Measurements from ENCODE around the gene P4HA3.

Gene P4HA3

GRCh38 chr11:74269161-74269811, 42.2 kb downstream of the P4HA3 start:
- TF ChIP-seq CTCF (IDR thresholded peaks at IDR 0.05; ENCODE audit: low read depth, low read length), result no peak
- no peak for TF ChIP-seq EZH2phosphoT487 (IDR thresholded peaks at IDR 0.05; ENCODE audit: low read depth)
- Histone ChIP-seq H2AFZ (ENCODE audit: low read depth, low read length) (no peak overlapping the region), H3K27me3 (ENCODE audit: low read depth, low read length) (peaks cover 44% of the 10 kb centered on the region), H3K4me2 (ENCODE audit: low read length) (no peak overlapping the region), H3K36me3 (replicated peaks; ENCODE audit: low read depth, low read length) (no peaks in the 10 kb centered on the region), H3K27ac (ENCODE audit: low read length) (no peak overlapping the region), H3K4me1 (ENCODE audit: low read length) (no peaks in the 10 kb centered on the region), H3K9me3 (ENCODE audit: insufficient read depth, low read length) (no peaks in the 10 kb centered on the region), H4K20me1 (ENCODE audit: insufficient read depth, low read length) (no peaks in the 10 kb centered on the region), H3K9ac (ENCODE audit: low read length) (no peak overlapping the region), H3K4me3 (ENCODE audit: low read length) (no peak overlapping the region), H3K79me2 (ENCODE audit: low read length) (no peaks in the 10 kb centered on the region)

- Histone ChIP-seq H2AFZ (ENCODE audit: low read depth, low read length) (no peak overlapping the region), H3K4me3 (ENCODE audit: low read length) (no peak overlapping the region)
Observed at GRCh38 chr11:74268456-74268855, 43.0 kb downstream of the P4HA3 start.

GRCh38 chr11:74267014-74267413, 44.4 kb downstream of the P4HA3 start:
- Histone ChIP-seq H2AFZ (ENCODE audit: low read depth, low read length) (no peak overlapping the region), H3K9ac (ENCODE audit: low read length) (no peak overlapping the region), H3K79me2 (ENCODE audit: low read length) (no peaks in the 10 kb centered on the region), H3K4me1 (ENCODE audit: low read length) (no peaks in the 10 kb centered on the region), H3K27ac (ENCODE audit: low read length) (no peak overlapping the region), H3K4me2 (ENCODE audit: low read length) (no peak overlapping the region), H3K27me3 (ENCODE audit: low read depth, low read length) (peaks cover 42% of the 10 kb centered on the region), H3K36me3 (replicated peaks; ENCODE audit: low read depth, low read length) (no peaks in the 10 kb centered on the region), H3K9me3 (ENCODE audit: insufficient read depth, low read length) (no peaks in the 10 kb centered on the region), H4K20me1 (ENCODE audit: insufficient read depth, low read length) (no peaks in the 10 kb centered on the region), H3K4me3 (ENCODE audit: low read length) (no peak overlapping the region)
- no peak for TF ChIP-seq EZH2phosphoT487 (IDR thresholded peaks at IDR 0.05; ENCODE audit: low read depth)
- TF ChIP-seq CTCF (IDR thresholded peaks at IDR 0.05; ENCODE audit: low read depth, low read length), result no peak

More at GRCh38 chr11:74268456-74268855, 43.0 kb downstream of the P4HA3 start:
- peaks cover 44% of the 10 kb centered on the region for H3K27me3 ChIP-seq (ENCODE audit: low read depth, low read length)
- TF ChIP-seq EZH2phosphoT487 (IDR thresholded peaks at IDR 0.05; ENCODE audit: low read depth), result no peak
- TF ChIP-seq CTCF (IDR thresholded peaks at IDR 0.05; ENCODE audit: low read depth, low read length), result no peak
- no peaks in the 10 kb centered on the region for H3K9me3 ChIP-seq (ENCODE audit: insufficient read depth, low read length)
- no peak overlapping the region for H3K27ac ChIP-seq (ENCODE audit: low read length)
- no peaks in the 10 kb centered on the region for H3K79me2 ChIP-seq (ENCODE audit: low read length)
- no peaks in the 10 kb centered on the region for H3K36me3 ChIP-seq (replicated peaks; ENCODE audit: low read depth, low read length)
- H3K4me1 ChIP-seq (ENCODE audit: low read length), result no peaks in the 10 kb centered on the region
- H3K9ac ChIP-seq (ENCODE audit: low read length), result no peak overlapping the region
- no peak overlapping the region for H3K4me2 ChIP-seq (ENCODE audit: low read length)
- H4K20me1 ChIP-seq (ENCODE audit: insufficient read depth, low read length), result no peaks in the 10 kb centered on the region

- Histone ChIP-seq H3K79me2 (ENCODE audit: low read length) (no peaks in the 10 kb centered on the region), H4K20me1 (ENCODE audit: insufficient read depth, low read length) (no peaks in the 10 kb centered on the region), H3K4me3 (ENCODE audit: low read length) (no peak overlapping the region), H3K36me3 (replicated peaks; ENCODE audit: low read depth, low read length) (no peaks in the 10 kb centered on the region), H3K9ac (ENCODE audit: low read length) (no peak overlapping the region), H3K27me3 (ENCODE audit: low read depth, low read length) (peaks cover 27% of the 10 kb centered on the region), H2AFZ (ENCODE audit: low read depth, low read length) (no peak overlapping the region), H3K4me2 (ENCODE audit: low read length) (no peak overlapping the region), H3K27ac (ENCODE audit: low read length) (no peak overlapping the region), H3K4me1 (ENCODE audit: low read length) (no peaks in the 10 kb centered on the region), H3K9me3 (ENCODE audit: insufficient read depth, low read length) (0 out of 2 replicates have a peak, but pooled peaks cover 3% of the 10 kb centered on the region)
- TF ChIP-seq EZH2phosphoT487 (IDR thresholded peaks at IDR 0.05; ENCODE audit: low read depth), result no peak
- TF ChIP-seq CTCF (IDR thresholded peaks at IDR 0.05; ENCODE audit: low read depth, low read length), result no peak
Observed at GRCh38 chr11:74265256-74265655, 46.2 kb downstream of the P4HA3 start.

Data from OCI-LY3 (cell line).